Activated CD4-positive, alpha-beta T cell treated with anti-CD3 and anti-CD28 coated beads, Interleukin-10, Interleukin-2, amounts not matched to agents 100 ng/mL and 50 ng/mL, durations not matched to agents 16 hours and 8 hours (primary cell): ENCODE results near the gene SLCO1B3.

Source experiments
- DNase-seq: peaks from one replicate; pipeline ENCODE4 v3.0.0-alpha.2; 2020

Gene SLCO1B3

GRCh38 chr12:20885116-20885515, 74.6 kb downstream of the SLCO1B3 start:
- DNase-seq: no peak

GRCh38 chr12:20885552-20885951, 75.0 kb downstream of the SLCO1B3 start:
- no peak for DNase-seq

DNA sequence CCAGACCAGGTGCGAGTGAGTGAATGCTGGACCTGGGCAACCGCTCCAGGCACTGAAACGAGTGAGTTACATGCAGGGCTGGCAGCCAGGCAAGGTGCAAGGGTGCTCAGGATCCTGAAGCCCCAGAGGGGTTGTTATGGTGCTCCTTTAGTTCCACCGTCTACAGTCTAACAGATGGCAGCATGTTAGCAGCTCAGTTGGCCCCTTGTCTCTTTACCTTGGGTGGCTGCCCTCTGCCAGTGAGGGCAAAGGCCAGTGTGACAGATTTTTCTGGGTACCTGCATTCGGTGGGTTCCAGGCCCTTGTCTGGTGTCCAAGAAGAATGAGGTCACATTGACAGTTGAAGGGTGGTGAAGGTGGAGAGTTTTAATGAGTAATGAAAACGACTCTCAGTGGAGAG, 106.8 kb downstream of the SLCO1B3 start:
- DNase-seq: no peak

- no peak for DNase-seq
Measured at GRCh38 chr12:20917819-20918218, 107.3 kb downstream of the SLCO1B3 start.

DNA sequence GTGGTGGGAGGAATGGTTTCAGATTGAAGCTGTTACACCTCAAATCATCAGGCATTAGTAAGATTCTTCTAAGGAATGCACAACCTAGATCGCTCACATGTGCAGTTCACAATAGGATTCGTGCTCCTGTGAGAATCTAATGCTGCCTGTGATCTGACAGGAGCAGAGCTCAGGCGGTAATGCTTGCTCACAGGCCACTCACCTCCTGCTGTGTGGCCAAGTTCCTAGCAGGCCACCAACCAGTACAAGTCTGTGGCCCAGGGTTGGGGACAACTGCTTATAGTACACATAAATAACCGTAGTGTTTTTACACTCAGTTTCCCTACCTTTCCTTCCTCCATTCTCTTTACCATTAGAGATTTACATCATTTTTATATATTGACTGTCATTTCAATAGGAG, 121.4 kb downstream of the SLCO1B3 start:
- DNase-seq: no peak

DNA sequence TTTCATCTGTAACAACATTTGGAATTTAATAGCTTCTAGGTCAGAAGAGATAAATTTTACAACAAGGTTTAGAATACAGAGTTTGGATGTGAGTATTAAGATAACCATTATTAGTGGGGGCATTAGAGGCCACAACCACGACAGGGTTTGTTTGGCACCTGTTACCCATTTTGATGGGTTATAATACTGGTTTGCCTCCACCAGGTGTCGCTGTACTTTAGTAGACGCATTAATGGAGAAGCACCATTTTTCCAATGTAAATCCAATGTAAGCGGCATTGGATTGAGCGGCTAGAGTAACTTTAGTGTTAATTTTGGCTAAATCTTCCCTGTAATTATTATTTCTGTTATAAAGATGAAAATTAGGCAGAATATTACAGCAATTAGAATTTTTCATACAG, 136.2 kb downstream of the SLCO1B3 start:
- peak; percentile 19 for DNase-seq

- peak; percentile 33 for DNase-seq
Measured at GRCh38 chr12:20950248-20950647, 139.7 kb downstream of the SLCO1B3 start.

- DNase-seq: no peak
Measured at GRCh38 chr12:20963303-20963702, 152.8 kb downstream of the SLCO1B3 start.

- no peak for DNase-seq
Measured at GRCh38 chr12:20963762-20964161, 153.3 kb downstream of the SLCO1B3 start.
